DOHH2 (cell line): ENCODE measurements around the gene MARCO.

Source experiments
- CTCF ChIP-seq: fragments of 200-600 bp; sonication (generic); IDR thresholded peaks from one replicate; pipeline ENCODE4 v1.5.1; 2014; ENCODE audit warnings: antibody characterized with exemption, mild to moderate bottlenecking, low read depth, low read length; ENCODE audit not compliant: poor library complexity, severe bottlenecking
- EZH2phosphoT487 ChIP-seq: fragments of 200-600 bp; sonication (generic); IDR thresholded peaks from 2 replicates; pipeline ENCODE4 v1.6.1; 2017; ENCODE audit warnings: borderline replicate concordance, mild to moderate bottlenecking, antibody characterized with exemption, low read length, moderate library complexity, mixed read lengths

DNA sequence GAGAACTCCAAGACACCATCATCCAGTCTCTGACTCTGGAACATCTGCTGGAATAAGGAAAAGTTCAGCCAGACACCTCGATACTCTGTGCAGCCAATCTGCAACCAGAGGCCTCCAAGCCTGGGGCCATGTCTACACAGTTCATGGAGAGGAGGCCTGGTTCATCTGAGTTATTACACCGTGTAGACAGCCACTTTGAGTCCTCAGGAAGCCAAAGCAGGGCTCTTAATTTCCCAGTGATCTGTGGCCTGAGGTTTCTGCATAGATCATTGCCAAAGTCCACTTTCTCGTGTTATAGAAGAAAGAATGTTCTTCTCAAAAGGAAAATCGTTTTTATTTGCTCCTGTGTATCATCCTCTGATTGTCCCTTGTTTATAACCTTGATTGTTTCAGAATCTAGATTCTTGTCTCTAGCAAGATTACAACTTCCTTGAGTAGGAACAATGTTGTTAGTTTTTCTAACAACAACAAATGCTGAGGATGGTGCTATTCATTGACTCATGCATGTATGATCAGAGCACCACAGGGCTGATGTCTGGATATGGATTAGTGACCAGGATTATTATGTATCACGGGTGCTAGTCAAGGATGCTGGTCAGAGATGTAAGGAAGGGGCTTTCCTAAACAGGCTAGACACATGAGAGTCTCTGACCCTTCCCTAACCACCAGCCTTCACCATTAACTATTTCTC is 30.7 kb upstream of the MARCO start:
- TF ChIP-seq CTCF (no peak), EZH2phosphoT487 (no peak)
